Measurements from ENCODE around the gene AKAP13. TPM values are rescaled to one million over a fixed set of nuclear protein-coding genes. Genes with fewer than 3 reads are reported as not detected.

AKAP13 gene
- polyA plus RNA-seq, 1 experiment = 13.6 TPM

DNA sequence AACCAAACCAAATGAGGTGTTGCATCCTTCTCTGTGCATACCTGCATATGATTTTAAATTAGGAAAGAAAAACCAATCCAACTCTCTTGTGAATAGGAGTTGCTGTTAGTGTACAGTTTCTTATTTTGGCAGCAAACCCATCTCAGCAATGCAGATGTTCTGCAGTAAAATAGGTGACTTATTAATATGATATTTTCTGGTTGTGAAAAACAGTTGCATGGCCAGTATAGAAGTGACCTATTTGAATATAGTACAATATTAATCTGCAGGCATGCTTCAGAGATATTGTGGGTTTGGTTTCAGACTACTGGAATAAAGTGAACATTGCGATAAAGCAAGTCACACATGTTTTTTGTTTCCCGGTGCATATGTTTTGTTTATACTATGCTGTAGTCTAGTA is 42.2 kb downstream of the AKAP13 start:
- TF ChIP-seq, protein P1, sequence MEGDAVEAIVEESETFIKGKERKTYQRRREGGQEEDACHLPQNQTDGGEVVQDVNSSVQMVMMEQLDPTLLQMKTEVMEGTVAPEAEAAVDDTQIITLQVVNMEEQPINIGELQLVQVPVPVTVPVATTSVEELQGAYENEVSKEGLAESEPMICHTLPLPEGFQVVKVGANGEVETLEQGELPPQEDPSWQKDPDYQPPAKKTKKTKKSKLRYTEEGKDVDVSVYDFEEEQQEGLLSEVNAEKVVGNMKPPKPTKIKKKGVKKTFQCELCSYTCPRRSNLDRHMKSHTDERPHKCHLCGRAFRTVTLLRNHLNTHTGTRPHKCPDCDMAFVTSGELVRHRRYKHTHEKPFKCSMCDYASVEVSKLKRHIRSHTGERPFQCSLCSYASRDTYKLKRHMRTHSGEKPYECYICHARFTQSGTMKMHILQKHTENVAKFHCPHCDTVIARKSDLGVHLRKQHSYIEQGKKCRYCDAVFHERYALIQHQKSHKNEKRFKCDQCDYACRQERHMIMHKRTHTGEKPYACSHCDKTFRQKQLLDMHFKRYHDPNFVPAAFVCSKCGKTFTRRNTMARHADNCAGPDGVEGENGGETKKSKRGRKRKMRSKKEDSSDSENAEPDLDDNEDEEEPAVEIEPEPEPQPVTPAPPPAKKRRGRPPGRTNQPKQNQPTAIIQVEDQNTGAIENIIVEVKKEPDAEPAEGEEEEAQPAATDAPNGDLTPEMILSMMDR (IDR thresholded peaks at IDR 0.05; ENCODE audit: insufficient read depth, low read depth, low read length) = no peak
- POLR2A ChIA-PET = no interaction called here
- H3K4me3 ChIP-seq (ENCODE audit: low read depth, low read length) = no peak overlapping the region
- CTCF ChIA-PET = no interaction called here
- DNase-seq (ENCODE audit: low read depth) = no peak
- H3K36me3 ChIP-seq (ENCODE audit: control insufficient read depth, insufficient read depth, low read length) = no peaks in the 10 kb centered on the region
- no peaks in the 10 kb centered on the region for H3K27me3 ChIP-seq (ENCODE audit: control insufficient read depth, insufficient read depth, low read length)

- ChIA-PET POLR2A (no interaction called here), CTCF (interaction anchor here (0.5 to 1.5 kb wide), 2 partner anchors 22 to 127 kb away, joined by 3 to 7 read pairs; no protein-coding TSS in a partner anchor)
- Histone ChIP-seq H3K4me3 (ENCODE audit: low read depth, low read length) (no peak overlapping the region), H3K36me3 (ENCODE audit: control insufficient read depth, insufficient read depth, low read length) (no peaks in the 10 kb centered on the region), H3K27me3 (ENCODE audit: control insufficient read depth, insufficient read depth, low read length) (no peaks in the 10 kb centered on the region)
- no peak for DNase-seq (ENCODE audit: low read depth)
- TF ChIP-seq, protein P1 (IDR thresholded peaks at IDR 0.05; ENCODE audit: insufficient read depth, low read depth, low read length) = no peak
Measured at GRCh38 chr15:85423256-85423655, 42.9 kb downstream of the AKAP13 start.

DNA sequence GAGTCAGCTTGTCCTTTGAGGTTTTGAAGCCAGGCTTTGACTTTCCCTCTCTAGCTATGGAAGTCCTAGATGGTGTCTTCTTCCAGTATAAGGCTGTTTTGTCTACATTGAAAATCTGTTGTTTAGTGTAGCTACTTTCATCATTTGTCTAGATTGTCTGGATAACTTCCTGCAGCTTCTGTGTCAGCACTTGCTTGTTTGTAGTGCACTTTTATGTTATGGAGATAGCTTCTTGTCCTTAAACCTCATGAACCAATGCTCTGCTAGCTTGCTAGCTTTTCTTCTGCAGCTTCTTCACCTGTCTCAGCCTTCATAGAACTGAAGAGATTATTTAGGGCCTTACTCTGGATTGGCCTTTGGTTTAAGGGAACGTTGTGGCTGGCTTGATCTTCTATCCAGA is 43.8 kb downstream of the AKAP13 start:
- no peak for DNase-seq (ENCODE audit: low read depth)
- Histone ChIP-seq H3K4me3 (ENCODE audit: low read depth, low read length) (no peak overlapping the region), H3K27me3 (ENCODE audit: control insufficient read depth, insufficient read depth, low read length) (no peaks in the 10 kb centered on the region), H3K36me3 (ENCODE audit: control insufficient read depth, insufficient read depth, low read length) (no peaks in the 10 kb centered on the region)
- ChIA-PET POLR2A (no interaction called here), CTCF (interaction anchor here (1.1 to 1.5 kb wide), 4 partner anchors 44 to 128 kb away, joined by 3 to 7 read pairs (median 4); no protein-coding TSS in a partner anchor)
- TF ChIP-seq, protein P1 (IDR thresholded peaks at IDR 0.05; ENCODE audit: insufficient read depth, low read depth, low read length) = no peak

DNA sequence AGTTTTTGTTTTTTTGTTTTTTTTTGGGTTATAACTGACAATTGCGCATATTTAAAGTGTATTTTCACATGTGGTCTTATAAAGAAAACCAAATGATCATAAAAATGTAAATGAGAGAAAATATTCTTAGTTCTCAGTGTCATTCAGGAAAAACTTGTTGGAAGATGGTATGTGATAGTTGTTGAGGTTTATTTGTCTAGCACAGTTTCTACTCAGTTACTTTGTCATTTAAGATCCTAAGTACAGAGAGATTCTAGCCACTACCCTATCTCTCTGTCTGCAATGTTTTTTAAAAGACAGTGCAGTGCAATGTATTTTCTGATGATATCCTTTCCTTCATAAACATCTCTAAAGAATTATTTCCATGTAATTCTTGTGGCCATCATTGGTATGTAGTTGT is 46.1 kb downstream of the AKAP13 start:
- Histone ChIP-seq H3K27me3 (ENCODE audit: control insufficient read depth, insufficient read depth, low read length) (no peaks in the 10 kb centered on the region), H3K4me3 (ENCODE audit: low read depth, low read length) (no peak overlapping the region), H3K36me3 (ENCODE audit: control insufficient read depth, insufficient read depth, low read length) (no peaks in the 10 kb centered on the region)
- DNase-seq (ENCODE audit: low read depth) = no peak
- TF ChIP-seq, protein P1 (IDR thresholded peaks at IDR 0.05; ENCODE audit: insufficient read depth, low read depth, low read length) = no peak
- ChIA-PET POLR2A (no interaction called here), CTCF (no interaction called here)

GRCh38 chr15:85427286-85428028 is 47.1 kb downstream of the AKAP13 start:
- TF ChIP-seq, protein P1 (IDR thresholded peaks at IDR 0.05; ENCODE audit: insufficient read depth, low read depth, low read length) = no peak
- Histone ChIP-seq H3K36me3 (ENCODE audit: control insufficient read depth, insufficient read depth, low read length) (no peaks in the 10 kb centered on the region), H3K4me3 (ENCODE audit: low read depth, low read length) (no peak overlapping the region), H3K27me3 (ENCODE audit: control insufficient read depth, insufficient read depth, low read length) (no peaks in the 10 kb centered on the region)
- DNase-seq (ENCODE audit: low read depth) = no peak
- ChIA-PET POLR2A (no interaction called here), CTCF (no interaction called here)

Data from BJ (cell line).